Spleen (tissue), 7 donors: Measurements from ENCODE around the gene ACTN1.
"Not testable (repeated sequence)": the region's sequence is repeated elsewhere in the genome, so short reads cannot be mapped to it uniquely, and the experiment has no call there.

Experiments
- CTCF ChIP-seq, 11 experiments: fragments of 200-600 bp in 7 of 11; fragments of 450-650 bp in 4 of 11; sonication (generic) in 4 of 11; IDR thresholded peaks in 8 of 11; conservative IDR thresholded peaks in 3 of 11; 1 replicate in 7 of 11; 2 replicates in 4 of 11; pipeline versions ENCODE4 v1.4.0 to v1.8.0; 2016 to 2021; ENCODE audit warnings: antibody characterized with exemption in 11 of 11, inconsistent platforms in 4 of 11, mild to moderate bottlenecking in 1 of 11
- POLR2A ChIP-seq, 3 donors: fragments of 450-650 bp; IDR thresholded peaks; one replicate each; pipeline ENCODE4 v1.5.1; 2017; ENCODE audit warnings: antibody characterized with exemption in 3 of 3, mild to moderate bottlenecking in 1 of 3
- POLR2AphosphoS5 ChIP-seq, 3 donors: sonication (generic); formaldehyde crosslinking; IDR thresholded peaks; one replicate each; pipeline ENCODE4 v1.5.1; 2017; ENCODE audit warnings: antibody characterized with exemption in 3 of 3
- donor health status: DM: no; HTN: no; CAD: no; lungs with moderate emphysema.
- donor health status: DM: no; HTN: no; CAD: no.
- donor health status: DM: no; HTN: no; CAD: no.

- not testable (repeated sequence) for TF ChIP-seq POLR2A (IDR thresholded peaks at IDR 0.05); CTCF (IDR thresholded peaks at IDR 0.05 in 8 of 11, conservative IDR thresholded peaks at IDR 0.05 in 3 of 11); POLR2AphosphoS5 (IDR thresholded peaks at IDR 0.05)
Measured at GRCh38 chr14:68973219-68973565, 5.9 kb downstream of the ACTN1 start.
